OCI-LY1 (cell line): ENCODE data around the gene CDH6.

Experiments
- H2AFZ ChIP-seq: fragments of 200-600 bp; sonication (generic), shearing (Covaris generic); 2 replicates; pipeline ENCODE4 v1.6.0; 2014; ENCODE audit warnings: antibody characterized with exemption, mild to moderate bottlenecking, low read length
- H3F3A ChIP-seq: fragments of 200-600 bp; sonication (generic), shearing (Covaris generic); 2 replicates; pipeline ENCODE4 v1.6.0; 2014; ENCODE audit warnings: mild to moderate bottlenecking, antibody characterized with exemption, low read length, moderate library complexity; ENCODE audit not compliant: insufficient read depth
- H3K27ac ChIP-seq: fragments of 200-600 bp; sonication (generic); 2 replicates; pipeline ENCODE4 v1.5.1; 2014; ENCODE audit warnings: low read length, mixed run types, mild to moderate bottlenecking, low read depth; ENCODE audit not compliant: poor library complexity, severe bottlenecking
- H3K27me3 ChIP-seq: fragments of 200-600 bp; sonication (generic); 2 replicates; pipeline ENCODE4 v1.6.0; 2014; ENCODE audit warnings: antibody characterized with exemption, mild to moderate bottlenecking, low read length, moderate library complexity; ENCODE audit not compliant: insufficient read depth
- H3K36me3 ChIP-seq: fragments of 200-600 bp; sonication (generic); 2 replicates; pipeline ENCODE4 v1.6.1; 2014; ENCODE audit warnings: mild to moderate bottlenecking, antibody characterized with exemption, low read length, moderate library complexity, mixed read lengths; ENCODE audit not compliant: insufficient read depth
- H3K4me1 ChIP-seq: fragments of 200-600 bp; sonication (generic); 2 replicates; pipeline ENCODE4 v1.5.1; 2014; ENCODE audit warnings: mild to moderate bottlenecking, low read length, moderate library complexity; ENCODE audit not compliant: insufficient read depth, severe bottlenecking
- H3K4me2 ChIP-seq: fragments of 200-600 bp; sonication (generic), shearing (Covaris generic); 2 replicates; pipeline ENCODE4 v1.6.1; 2014; ENCODE audit warnings: low read length
- H3K4me3 ChIP-seq: fragments of 200-600 bp; sonication (generic); 2 replicates; pipeline ENCODE4 v1.5.1; 2014; ENCODE audit warnings: low read length, low read depth, mild to moderate bottlenecking, mixed read lengths; ENCODE audit not compliant: poor library complexity, severe bottlenecking
- H3K79me2 ChIP-seq: fragments of 200-600 bp; shearing (Covaris generic); 2 replicates; pipeline ENCODE4 v1.6.1; 2016; ENCODE audit warnings: mixed run types, low read length, mixed read lengths; ENCODE audit not compliant: insufficient read depth
- H3K9ac ChIP-seq: fragments of 200-600 bp; sonication (generic), shearing (Covaris generic); 2 replicates; pipeline ENCODE4 v1.6.1; 2014; ENCODE audit warnings: mild to moderate bottlenecking, low read length, mixed read lengths
- H3K9me2 ChIP-seq: fragments of 200-600 bp; sonication (generic), shearing (Covaris generic); 2 replicates; pipeline ENCODE4 v1.6.1; 2014; ENCODE audit warnings: low read depth, mild to moderate bottlenecking, low read length, mixed read lengths
- H3K9me3 ChIP-seq: fragments of 200-600 bp; shearing (Covaris generic); 2 replicates; pipeline ENCODE4 v1.6.1; 2014; ENCODE audit warnings: low read length, mixed read lengths
- H4K20me1 ChIP-seq: fragments of 200-600 bp; sonication (generic), shearing (Covaris generic); 2 replicates; pipeline ENCODE4 v1.6.0; 2016; ENCODE audit warnings: mild to moderate bottlenecking, low read length; ENCODE audit not compliant: insufficient read depth
- EZH2 ChIP-seq: fragments of 200-600 bp; sonication (generic), shearing (Covaris generic); IDR thresholded peaks from 2 replicates; pipeline ENCODE4 v1.8.0; 2017; ENCODE audit warnings: borderline replicate concordance, mixed run types, mild to moderate bottlenecking, antibody characterized with exemption, low read length, moderate library complexity, mixed read lengths
- TF ChIP-seq, protein P1 (sequence below): fragments of 200-600 bp; sonication (generic), shearing (Covaris generic); IDR thresholded peaks from 2 replicates; pipeline ENCODE4 v1.5.1; 2017; ENCODE audit warnings: mild to moderate bottlenecking, antibody characterized with exemption, low read length, moderate library complexity, mixed read lengths

Gene CDH6

DNA sequence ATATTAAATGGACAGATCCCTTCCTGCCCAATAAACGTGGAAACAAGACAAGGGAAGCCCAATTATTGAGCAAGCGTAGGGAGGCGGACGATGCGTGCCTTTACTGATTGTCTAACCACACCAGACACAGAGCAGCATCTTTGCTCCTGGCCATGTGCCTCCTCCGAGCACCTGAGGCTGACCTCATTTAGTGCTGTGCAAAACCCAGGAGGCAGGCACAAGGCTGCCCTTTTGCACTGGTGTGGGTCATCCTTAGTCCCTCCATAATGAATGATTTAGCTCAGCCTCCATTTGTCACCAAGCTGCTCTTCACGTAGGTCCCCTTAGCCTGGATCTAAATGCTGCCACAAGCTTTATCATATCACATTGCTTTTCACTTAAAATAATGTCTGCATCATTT lies 24.1 kb upstream of the CDH6 start:
- H3K9ac ChIP-seq, result no peak overlapping the region
- H4K20me1 ChIP-seq, result no peaks in the 10 kb centered on the region
- H3K4me1 ChIP-seq, result no peaks in the 10 kb centered on the region
- H3K4me3 ChIP-seq, result no peak overlapping the region
- no peaks in the 10 kb centered on the region for H3K9me3 ChIP-seq
- H3K79me2 ChIP-seq, result no peaks in the 10 kb centered on the region
- H2AFZ ChIP-seq, result no peak overlapping the region
- no peaks in the 10 kb centered on the region for H3K9me2 ChIP-seq
- H3K27me3 ChIP-seq, result no peaks in the 10 kb centered on the region
- H3K36me3 ChIP-seq, result no peaks in the 10 kb centered on the region
- no peak overlapping the region for H3K27ac ChIP-seq
- no peak for TF ChIP-seq EZH2
- TF ChIP-seq, protein P1, sequence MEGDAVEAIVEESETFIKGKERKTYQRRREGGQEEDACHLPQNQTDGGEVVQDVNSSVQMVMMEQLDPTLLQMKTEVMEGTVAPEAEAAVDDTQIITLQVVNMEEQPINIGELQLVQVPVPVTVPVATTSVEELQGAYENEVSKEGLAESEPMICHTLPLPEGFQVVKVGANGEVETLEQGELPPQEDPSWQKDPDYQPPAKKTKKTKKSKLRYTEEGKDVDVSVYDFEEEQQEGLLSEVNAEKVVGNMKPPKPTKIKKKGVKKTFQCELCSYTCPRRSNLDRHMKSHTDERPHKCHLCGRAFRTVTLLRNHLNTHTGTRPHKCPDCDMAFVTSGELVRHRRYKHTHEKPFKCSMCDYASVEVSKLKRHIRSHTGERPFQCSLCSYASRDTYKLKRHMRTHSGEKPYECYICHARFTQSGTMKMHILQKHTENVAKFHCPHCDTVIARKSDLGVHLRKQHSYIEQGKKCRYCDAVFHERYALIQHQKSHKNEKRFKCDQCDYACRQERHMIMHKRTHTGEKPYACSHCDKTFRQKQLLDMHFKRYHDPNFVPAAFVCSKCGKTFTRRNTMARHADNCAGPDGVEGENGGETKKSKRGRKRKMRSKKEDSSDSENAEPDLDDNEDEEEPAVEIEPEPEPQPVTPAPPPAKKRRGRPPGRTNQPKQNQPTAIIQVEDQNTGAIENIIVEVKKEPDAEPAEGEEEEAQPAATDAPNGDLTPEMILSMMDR, result no peak
- H3F3A ChIP-seq, result no peaks in the 10 kb centered on the region
- H3K4me2 ChIP-seq, result no peak overlapping the region

DNA sequence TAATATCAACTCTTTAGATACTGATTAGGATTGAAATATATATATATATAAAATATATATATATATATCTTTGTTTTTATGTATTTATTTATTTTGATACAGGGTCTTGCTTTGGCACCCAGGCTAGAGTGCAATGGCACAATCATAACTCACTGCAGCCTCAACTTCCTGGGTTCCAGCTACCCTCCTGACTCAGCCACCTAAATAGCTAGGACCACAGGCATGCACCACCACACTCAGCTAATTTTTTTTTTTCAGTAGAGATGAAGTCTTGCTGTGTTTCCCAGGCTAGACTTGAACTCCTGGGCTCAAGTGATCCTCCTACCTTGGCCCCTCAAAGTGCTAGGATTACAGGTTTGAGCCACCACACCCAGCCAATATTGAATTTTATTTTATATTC lies 20.6 kb upstream of the CDH6 start:
- H3K9ac ChIP-seq, result no peak overlapping the region
- no peak overlapping the region for H3K4me3 ChIP-seq
- no peaks in the 10 kb centered on the region for H3K79me2 ChIP-seq
- no peak overlapping the region for H2AFZ ChIP-seq
- H3K27me3 ChIP-seq, result no peaks in the 10 kb centered on the region
- H3K4me1 ChIP-seq, result no peaks in the 10 kb centered on the region
- H4K20me1 ChIP-seq, result no peaks in the 10 kb centered on the region
- no peaks in the 10 kb centered on the region for H3K9me3 ChIP-seq
- H3K36me3 ChIP-seq, result no peaks in the 10 kb centered on the region
- H3K4me2 ChIP-seq, result no peak overlapping the region
- no peak overlapping the region for H3K27ac ChIP-seq
- H3F3A ChIP-seq, result no peaks in the 10 kb centered on the region
- H3K9me2 ChIP-seq, result no peaks in the 10 kb centered on the region
- TF ChIP-seq EZH2, result no peak
- TF ChIP-seq, protein P1, result no peak

DNA sequence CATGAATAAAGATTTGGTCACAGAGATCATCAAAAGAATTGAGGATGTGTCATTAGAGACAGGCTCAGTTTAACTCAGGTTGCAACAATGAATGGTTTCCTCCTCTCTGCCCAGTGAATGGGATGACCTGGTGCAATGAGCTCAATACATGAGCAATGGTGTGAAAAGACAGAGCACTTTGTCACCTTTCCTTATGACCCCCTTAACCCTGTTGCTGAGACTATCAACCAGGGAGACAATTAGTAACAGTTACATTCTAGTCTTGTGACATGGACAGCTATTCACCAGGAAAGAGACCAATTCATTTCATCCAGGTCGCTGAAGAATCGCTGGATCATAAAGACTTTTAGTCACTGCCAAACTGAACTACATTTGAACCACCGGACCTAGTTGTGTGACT lies 19.9 kb upstream of the CDH6 start:
- no peaks in the 10 kb centered on the region for H3K79me2 ChIP-seq
- H3K4me1 ChIP-seq, result no peaks in the 10 kb centered on the region
- no peaks in the 10 kb centered on the region for H3F3A ChIP-seq
- TF ChIP-seq EZH2, result no peak
- TF ChIP-seq, protein P1, result no peak
- H3K27ac ChIP-seq, result no peak overlapping the region
- H3K36me3 ChIP-seq, result no peaks in the 10 kb centered on the region
- no peaks in the 10 kb centered on the region for H3K9me3 ChIP-seq
- H3K4me2 ChIP-seq, result no peak overlapping the region
- no peak overlapping the region for H3K4me3 ChIP-seq
- H2AFZ ChIP-seq, result no peak overlapping the region
- H3K9me2 ChIP-seq, result no peaks in the 10 kb centered on the region
- H3K9ac ChIP-seq, result no peak overlapping the region
- no peaks in the 10 kb centered on the region for H3K27me3 ChIP-seq
- no peaks in the 10 kb centered on the region for H4K20me1 ChIP-seq
